VCaP (cell line): ENCODE results near the gene JOSD2.
A peak's percentile ranks its signal among the peaks of the same experiment; 100 is the strongest.

Experiments
- H3K27ac ChIP-seq: fragments of 450-650 bp; 2 replicates; pipeline ENCODE4 v1.5.1; 2017
- TF ChIP-seq, protein P1 (sequence below): fragments of 450-650 bp; conservative IDR thresholded peaks from 2 replicates; pipeline ENCODE4 v1.5.1; 2017; ENCODE audit warnings: mild to moderate bottlenecking, moderate library complexity

The JOSD2 gene, protein sequence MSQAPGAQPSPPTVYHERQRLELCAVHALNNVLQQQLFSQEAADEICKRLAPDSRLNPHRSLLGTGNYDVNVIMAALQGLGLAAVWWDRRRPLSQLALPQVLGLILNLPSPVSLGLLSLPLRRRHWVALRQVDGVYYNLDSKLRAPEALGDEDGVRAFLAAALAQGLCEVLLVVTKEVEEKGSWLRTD

DNA sequence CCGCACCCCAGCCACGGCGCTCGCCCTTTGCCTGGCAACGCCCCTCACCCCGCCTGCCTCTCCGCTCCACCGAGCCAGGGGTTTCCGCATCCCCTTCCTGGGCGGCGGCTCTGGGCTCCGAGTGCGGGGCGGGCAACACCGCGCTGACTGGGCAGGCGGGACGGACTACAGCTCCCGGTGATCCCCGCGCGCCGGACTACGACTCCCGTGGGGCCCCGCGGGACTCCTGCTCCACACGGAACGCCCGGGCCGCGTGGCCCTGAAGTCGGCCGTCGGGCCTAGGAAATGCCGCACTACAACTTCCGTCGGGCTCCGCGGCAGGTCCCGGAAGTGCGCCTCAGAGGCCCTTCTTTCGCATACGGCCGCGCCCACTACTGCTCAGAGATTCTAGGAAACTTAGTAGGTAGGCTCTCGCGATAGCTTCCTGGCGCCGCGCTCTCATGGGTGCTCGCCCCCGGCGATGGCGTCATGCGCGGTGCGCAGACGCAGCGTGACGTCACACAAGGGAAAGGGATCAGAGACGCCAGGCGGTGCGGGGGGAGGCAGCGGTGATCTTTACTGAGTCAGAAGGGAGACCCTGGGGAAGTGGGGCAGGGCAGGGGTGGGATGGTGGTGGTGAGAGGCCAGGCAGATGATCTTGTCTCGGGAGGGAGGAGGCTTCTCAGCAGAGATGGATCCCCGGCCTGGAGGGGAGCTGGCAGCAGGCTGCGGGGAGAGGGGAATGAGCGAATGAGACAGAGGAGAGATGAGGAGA, at the start of gene JOSD2:
Gene JOSD2 (minus strand): TSS at position 123 of the 754 bp plus-strand sequence. CDS start 760 bp downstream, outside the sequence.
- H3K27ac ChIP-seq = peak within 1 kb of the TSS; percentile 66
- TF ChIP-seq, protein P1, sequence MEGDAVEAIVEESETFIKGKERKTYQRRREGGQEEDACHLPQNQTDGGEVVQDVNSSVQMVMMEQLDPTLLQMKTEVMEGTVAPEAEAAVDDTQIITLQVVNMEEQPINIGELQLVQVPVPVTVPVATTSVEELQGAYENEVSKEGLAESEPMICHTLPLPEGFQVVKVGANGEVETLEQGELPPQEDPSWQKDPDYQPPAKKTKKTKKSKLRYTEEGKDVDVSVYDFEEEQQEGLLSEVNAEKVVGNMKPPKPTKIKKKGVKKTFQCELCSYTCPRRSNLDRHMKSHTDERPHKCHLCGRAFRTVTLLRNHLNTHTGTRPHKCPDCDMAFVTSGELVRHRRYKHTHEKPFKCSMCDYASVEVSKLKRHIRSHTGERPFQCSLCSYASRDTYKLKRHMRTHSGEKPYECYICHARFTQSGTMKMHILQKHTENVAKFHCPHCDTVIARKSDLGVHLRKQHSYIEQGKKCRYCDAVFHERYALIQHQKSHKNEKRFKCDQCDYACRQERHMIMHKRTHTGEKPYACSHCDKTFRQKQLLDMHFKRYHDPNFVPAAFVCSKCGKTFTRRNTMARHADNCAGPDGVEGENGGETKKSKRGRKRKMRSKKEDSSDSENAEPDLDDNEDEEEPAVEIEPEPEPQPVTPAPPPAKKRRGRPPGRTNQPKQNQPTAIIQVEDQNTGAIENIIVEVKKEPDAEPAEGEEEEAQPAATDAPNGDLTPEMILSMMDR = no peak

DNA sequence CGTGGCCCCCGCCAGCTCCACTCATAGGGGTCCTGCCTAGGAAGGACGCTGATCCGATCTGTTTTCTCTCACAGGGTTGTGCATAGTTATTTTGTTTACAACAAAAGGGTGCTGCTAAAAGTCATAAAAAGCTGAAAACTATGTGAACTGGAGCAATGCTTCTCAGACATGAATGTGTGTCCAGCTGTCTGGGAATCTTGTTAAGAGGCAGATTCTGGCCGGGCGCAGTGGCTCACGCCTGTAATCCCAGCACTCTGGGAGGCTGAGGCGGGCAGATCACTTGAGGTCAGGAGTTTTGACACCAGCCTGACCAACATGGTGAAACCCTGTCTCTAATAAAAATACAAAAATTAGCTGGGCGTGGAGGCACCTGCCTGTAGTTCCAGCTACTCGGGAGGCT, 48.6 kb upstream of the JOSD2 start:
- TF ChIP-seq, protein P1 = no peak

DNA sequence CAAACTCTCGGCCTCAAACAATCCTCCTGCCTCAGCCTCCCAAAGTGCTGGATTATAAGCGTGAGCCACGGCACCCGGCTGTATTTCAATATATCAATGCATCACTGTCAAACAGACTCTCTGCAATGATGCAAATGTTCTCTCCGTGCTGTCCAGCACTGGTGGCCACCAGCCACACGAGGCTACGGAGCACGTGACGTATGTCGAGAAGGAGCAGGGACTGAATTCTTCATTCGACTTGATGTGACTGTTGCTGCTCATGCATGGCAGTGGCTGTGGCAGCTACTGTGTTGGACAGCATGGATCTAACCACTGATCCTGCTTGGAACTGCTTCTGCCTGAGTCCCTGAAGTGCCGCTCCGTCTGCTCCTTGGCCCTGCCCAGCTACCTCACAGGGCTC, 47.5 kb upstream of the JOSD2 start:
- TF ChIP-seq, protein P1 = no peak
- H3K27ac ChIP-seq = no peak overlapping the region

More for the DNA sequence above, 48.6 kb upstream of the JOSD2 start:
- no peak overlapping the region for H3K27ac ChIP-seq

DNA sequence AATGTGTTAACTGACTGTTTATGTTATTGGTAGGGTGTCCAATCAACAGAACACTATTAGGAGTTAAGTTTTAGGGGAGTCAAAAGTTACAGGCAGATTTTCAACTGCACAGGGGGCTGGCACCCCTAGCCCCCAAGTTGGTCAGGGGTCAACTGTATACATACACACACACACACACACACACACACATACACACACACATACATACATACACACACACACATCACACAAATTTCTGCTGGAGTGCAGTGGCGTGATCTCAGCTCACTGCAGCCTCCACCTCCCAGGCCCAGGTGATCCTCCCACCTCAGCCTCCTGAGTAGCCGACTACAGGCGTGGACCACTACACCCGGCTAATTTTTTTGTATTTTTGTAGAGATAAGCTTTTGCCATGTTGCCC, 47.0 kb upstream of the JOSD2 start:
- no peak overlapping the region for H3K27ac ChIP-seq
- TF ChIP-seq, protein P1 = no peak

DNA sequence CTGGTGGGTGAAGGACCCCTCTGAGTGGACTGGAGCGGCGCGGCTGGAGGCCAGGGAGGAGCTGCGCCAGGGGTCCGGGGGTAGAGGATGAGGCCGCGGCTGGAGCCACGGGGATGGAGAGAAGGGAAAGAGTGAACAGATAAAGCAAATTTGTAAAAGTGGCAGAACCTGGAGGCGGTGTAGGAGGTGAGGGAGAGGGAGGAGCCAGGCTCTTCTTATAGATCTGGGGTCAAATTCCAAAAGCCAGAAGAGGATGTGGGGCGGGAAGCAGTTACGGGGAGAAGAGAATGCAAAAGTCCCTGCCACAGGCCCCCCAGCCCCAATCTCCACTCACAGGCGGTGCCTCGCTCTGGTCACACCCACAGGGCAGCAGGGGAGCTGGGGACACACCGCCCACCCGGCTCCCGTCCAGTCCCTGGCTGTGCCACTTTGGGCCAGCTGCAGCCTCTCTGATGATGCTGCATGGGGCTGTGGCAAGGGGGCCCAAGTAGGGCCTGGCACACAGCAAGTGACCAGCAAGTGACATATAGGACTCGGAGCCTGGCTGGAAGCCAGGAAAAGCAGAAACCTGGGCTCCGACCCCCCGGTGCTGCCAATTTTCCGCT, 46.1 kb upstream of the JOSD2 start:
- TF ChIP-seq, protein P1 = no peak
- no peak overlapping the region for H3K27ac ChIP-seq

DNA sequence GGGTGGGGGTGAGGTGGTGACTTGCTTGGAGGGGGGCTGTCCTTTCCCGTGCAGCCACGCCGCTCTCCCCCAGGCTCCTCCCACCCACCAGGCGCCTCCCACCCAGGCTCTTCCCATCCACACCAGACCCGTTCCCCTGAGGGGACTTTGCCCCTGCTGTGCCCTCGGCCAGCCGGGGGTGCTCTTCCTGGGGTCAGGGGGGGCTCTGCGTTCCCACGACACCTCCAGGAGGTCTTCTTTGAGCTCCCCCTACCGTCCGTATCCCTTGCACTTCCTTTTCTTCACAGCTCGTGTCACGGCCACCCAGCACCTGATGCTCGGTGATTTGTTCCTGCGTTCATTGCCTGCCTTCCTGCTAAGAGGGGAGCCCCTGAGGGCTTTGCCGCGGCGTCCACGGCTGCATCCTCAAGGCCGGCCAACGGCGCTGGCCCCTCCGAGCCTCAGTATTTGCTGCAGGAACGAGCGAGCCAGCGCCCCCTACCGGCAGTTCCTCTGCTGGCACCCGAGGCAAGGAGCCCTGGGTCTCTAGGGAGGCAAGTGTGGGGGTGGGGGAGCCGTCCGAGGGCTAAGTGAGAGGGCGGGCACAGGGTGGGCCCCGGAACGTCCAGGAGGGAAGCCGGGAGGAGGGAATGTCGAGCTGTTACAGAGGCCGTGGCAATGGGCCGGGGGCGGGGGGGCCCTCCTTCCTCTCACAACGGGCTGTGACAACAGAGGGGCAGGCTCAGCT, 45.5 kb upstream of the JOSD2 start:
- TF ChIP-seq, protein P1 = peak; percentile 99
- H3K27ac ChIP-seq = no peak overlapping the region
